ENCODE results near the gene DCAF12. TPM values are rescaled to one million over a fixed set of nuclear protein-coding genes. Genes with fewer than 3 reads are reported as not detected.

The DCAF12 gene
- total RNA-seq = 10 to 100 TPM; 51.1 to 56.7 TPM

DNA sequence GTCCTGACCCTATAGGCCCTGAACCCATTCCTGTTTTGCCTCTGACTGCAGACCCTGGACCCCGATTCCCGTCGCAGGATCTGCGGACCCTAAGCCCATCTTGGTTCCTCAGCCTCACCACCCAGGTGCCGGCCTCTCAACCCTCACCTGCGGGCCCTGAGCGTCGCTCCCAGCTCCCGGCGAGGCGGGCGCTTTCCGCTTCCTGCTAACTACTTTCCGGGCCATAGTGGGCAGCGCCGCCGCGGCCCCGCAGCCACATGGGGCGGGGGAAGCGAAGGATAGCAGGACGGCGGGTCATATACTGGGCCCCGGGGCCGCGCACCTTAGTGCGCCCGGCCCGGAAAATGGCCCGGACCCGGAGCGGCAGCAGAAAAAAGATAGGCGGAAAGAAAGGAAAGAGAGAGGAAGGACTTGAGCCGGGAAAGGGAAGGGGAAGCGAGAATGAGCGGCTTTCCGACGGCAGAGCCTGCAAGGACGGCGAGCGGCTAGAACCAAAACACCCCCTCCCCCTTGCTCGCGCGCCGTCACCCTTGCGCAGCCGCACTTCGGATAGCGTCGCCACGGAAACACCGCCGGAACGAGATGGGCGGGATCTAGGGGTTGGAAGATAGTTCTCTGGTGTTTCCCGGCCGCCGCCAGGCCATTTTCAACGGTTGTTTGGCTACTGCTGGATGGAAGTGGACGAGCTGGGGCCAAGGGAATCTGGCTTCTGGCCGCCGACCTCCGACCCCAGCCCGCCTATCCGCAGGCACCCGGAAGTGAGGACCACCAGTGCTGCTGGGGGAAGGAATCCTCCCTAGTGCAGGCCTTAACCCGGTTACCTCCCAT, at the start of gene DCAF12:
DCAF12 (minus strand) TSS at position 492 of the 828 bp plus-strand sequence; CDS start at position 225, 267 bp downstream.
- no peaks in the 10 kb centered on the region for H3K9me3 Mint-ChIP-seq (ENCODE audit: insufficient read depth)

DNA sequence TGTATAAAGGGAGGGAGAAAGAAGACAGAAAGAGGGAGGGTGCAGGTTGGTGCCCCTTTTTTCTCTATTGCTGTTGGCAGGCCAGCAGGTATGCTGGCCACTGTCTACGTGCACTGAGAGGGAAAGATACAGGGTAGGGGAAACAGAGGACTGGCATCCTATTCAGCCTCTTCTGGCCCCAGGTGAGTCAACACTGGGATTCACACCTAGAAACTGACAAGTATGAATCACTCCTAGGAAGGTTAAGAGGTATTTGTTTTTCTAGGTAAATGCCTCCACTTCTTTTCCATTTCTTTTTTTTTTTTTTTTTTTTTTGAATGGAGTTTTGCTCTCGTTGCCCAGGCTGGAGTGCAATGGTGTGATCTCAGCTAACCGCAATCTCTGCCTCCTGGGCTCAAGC, 49.6 kb upstream of the DCAF12 start:
- Mint-ChIP-seq H3K9me3 (ENCODE audit: insufficient read depth) (no peaks in the 10 kb centered on the region), H3K4me3 (no peak overlapping the region), H3K27me3 (ENCODE audit: low read depth) (no peaks in the 10 kb centered on the region), H3K27ac (no peak overlapping the region), H3K4me1 (ENCODE audit: low read depth) (peaks cover 25% of the 10 kb centered on the region), H3K36me3 (ENCODE audit: low read depth) (peaks cover 7% of the 10 kb centered on the region)
- POLR2A ChIA-PET = no interaction called here
- no peak for DNase-seq
- CTCF ChIA-PET = no interaction called here
- no peak for ATAC-seq

More for the DNA sequence above, at the start of gene DCAF12:
- ATAC-seq = peak; percentile 92
- Mint-ChIP-seq H3K27ac (peak within 1 kb of the TSS; percentile 96), H3K4me3 (peak within 1 kb of the TSS; percentile 99), H3K36me3 (ENCODE audit: low read depth) (peaks cover 42% of the 10 kb centered on the region), H3K27me3 (ENCODE audit: low read depth) (no peaks in the 10 kb centered on the region), H3K4me1 (ENCODE audit: low read depth) (peaks cover 41% of the 10 kb centered on the region)
- CTCF ChIA-PET = interaction anchor here (0.8 to 1.7 kb wide), 4 partner anchors 84 to 388 kb away, joined by 3 to 7 read pairs (median 3); no protein-coding TSS in a partner anchor
- peak; percentile 93 for DNase-seq
- POLR2A ChIA-PET = interaction anchor here (0.6 to 1.4 kb wide), 3 partner anchors 45 to 201 kb away, joined by 3 to 4 read pairs (median 4); partner anchors contain the start of gene UBAP1

- H3K4me3 Mint-ChIP-seq = peak overlapping the region; percentile 61
- H3K4me1 Mint-ChIP-seq (ENCODE audit: low read depth) = peaks cover 13% of the 10 kb centered on the region
- peak overlapping the region; percentile 73 for H3K27ac Mint-ChIP-seq
- no peaks in the 10 kb centered on the region for H3K27me3 Mint-ChIP-seq (ENCODE audit: low read depth)
- DNase-seq (peak; percentile 78), ATAC-seq (peak; percentile 94)
- ChIA-PET CTCF (interaction anchor here (0.6 kb wide), 2 partner anchors 47 to 82 kb away, joined by 3 to 4 read pairs; no protein-coding TSS in a partner anchor), POLR2A (interaction anchor here (0.8 kb wide), 1 partner anchor 11 kb away, joined by 4 read pairs; no protein-coding TSS in a partner anchor)
- H3K36me3 Mint-ChIP-seq (ENCODE audit: low read depth) = no peaks in the 10 kb centered on the region
- H3K9me3 Mint-ChIP-seq (ENCODE audit: insufficient read depth) = no peaks in the 10 kb centered on the region
These were observed 45.4 kb upstream of the DCAF12 start for GRCh38 chr9:34171753-34172535.

- ChIA-PET POLR2A (interaction anchor here (0.5 to 2.6 kb wide), 4 partner anchors 8 to 143 kb away, joined by 3 to 11 read pairs (median 4); partner anchors contain the start of gene UBAP1), CTCF (interaction anchor here (1.0 kb wide), 1 partner anchor 8 kb away, joined by 3 read pairs; the partner anchor contains the start of gene UBAP1)
- no peak overlapping the region for H3K27ac Mint-ChIP-seq
- no peaks in the 10 kb centered on the region for H3K36me3 Mint-ChIP-seq (ENCODE audit: low read depth)
- DNase-seq (no peak), ATAC-seq (no peak)
- no peaks in the 10 kb centered on the region for H3K9me3 Mint-ChIP-seq (ENCODE audit: insufficient read depth)
- H3K27me3 Mint-ChIP-seq (ENCODE audit: low read depth) = no peaks in the 10 kb centered on the region
- H3K4me1 Mint-ChIP-seq (ENCODE audit: low read depth) = peaks cover 11% of the 10 kb centered on the region
- H3K4me3 Mint-ChIP-seq = no peak overlapping the region
These were observed 43.9 kb upstream of the DCAF12 start for GRCh38 chr9:34170237-34170991.

GRCh38 chr9:34169125-34169524, 42.6 kb upstream of the DCAF12 start:
- H3K27ac Mint-ChIP-seq = no peak overlapping the region
- CTCF ChIA-PET = no interaction called here
- POLR2A ChIA-PET = interaction anchor here (0.6 to 2.6 kb wide), 2 partner anchors 9 to 149 kb away, joined by 3 to 11 read pairs; partner anchors contain the start of gene UBAP1

GRCh38 chr9:34163434-34163833, 36.9 kb upstream of the DCAF12 start:
- Mint-ChIP-seq H3K4me3 (no peak overlapping the region), H3K36me3 (ENCODE audit: low read depth) (no peaks in the 10 kb centered on the region), H3K4me1 (ENCODE audit: low read depth) (no peaks in the 10 kb centered on the region), H3K27me3 (ENCODE audit: low read depth) (no peaks in the 10 kb centered on the region), H3K9me3 (ENCODE audit: insufficient read depth) (no peaks in the 10 kb centered on the region), H3K27ac (no peak overlapping the region)
- ChIA-PET POLR2A (no interaction called here), CTCF (no interaction called here)
- ATAC-seq (no peak), DNase-seq (no peak)

More at GRCh38 chr9:34169125-34169524, 42.6 kb upstream of the DCAF12 start:
- ATAC-seq = no peak
- Mint-ChIP-seq H3K36me3 (ENCODE audit: low read depth) (no peaks in the 10 kb centered on the region), H3K9me3 (ENCODE audit: insufficient read depth) (no peaks in the 10 kb centered on the region), H3K4me3 (no peak overlapping the region), H3K27me3 (ENCODE audit: low read depth) (no peaks in the 10 kb centered on the region), H3K4me1 (ENCODE audit: low read depth) (peaks cover 11% of the 10 kb centered on the region)
- DNase-seq = no peak

GRCh38 chr9:34158362-34158869, 31.9 kb upstream of the DCAF12 start:
- no peak overlapping the region for H3K4me3 Mint-ChIP-seq
- H3K9me3 Mint-ChIP-seq (ENCODE audit: insufficient read depth) = no peaks in the 10 kb centered on the region
- H3K27ac Mint-ChIP-seq = no peak overlapping the region
- no peaks in the 10 kb centered on the region for H3K36me3 Mint-ChIP-seq (ENCODE audit: low read depth)
- ATAC-seq (no peak), DNase-seq (no peak)
- H3K27me3 Mint-ChIP-seq (ENCODE audit: low read depth) = peaks cover 4% of the 10 kb centered on the region
- POLR2A ChIA-PET = no interaction called here
- CTCF ChIA-PET = no interaction called here
- H3K4me1 Mint-ChIP-seq (ENCODE audit: low read depth) = no peaks in the 10 kb centered on the region

DNA sequence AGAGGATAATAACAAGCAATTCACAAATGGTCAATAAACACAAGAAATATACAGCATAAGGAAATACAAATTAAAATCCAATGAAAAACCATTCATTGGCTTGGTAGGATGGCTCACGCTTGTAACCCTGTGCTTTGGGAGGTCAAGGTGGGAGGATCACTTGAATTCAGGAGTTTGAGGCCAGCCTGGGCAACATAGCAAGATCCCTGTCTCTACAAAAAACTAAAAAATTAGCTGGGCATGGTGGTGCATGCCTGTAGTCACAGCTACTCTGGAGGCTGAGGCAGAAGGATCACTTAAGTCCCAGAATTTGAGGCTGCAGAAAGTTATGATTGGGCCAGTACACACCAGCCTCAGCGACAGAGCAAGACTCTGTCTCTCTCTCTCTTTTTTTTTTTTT, 31.4 kb upstream of the DCAF12 start:
- Mint-ChIP-seq H3K9me3 (ENCODE audit: insufficient read depth) (no peaks in the 10 kb centered on the region), H3K4me3 (no peak overlapping the region), H3K27me3 (ENCODE audit: low read depth) (peaks cover 7% of the 10 kb centered on the region), H3K4me1 (ENCODE audit: low read depth) (no peaks in the 10 kb centered on the region), H3K36me3 (ENCODE audit: low read depth) (no peaks in the 10 kb centered on the region), H3K27ac (no peak overlapping the region)
- ATAC-seq (no peak), DNase-seq (no peak)
- POLR2A ChIA-PET = no interaction called here
- CTCF ChIA-PET = no interaction called here

GRCh38 chr9:34157318-34157717, 30.8 kb upstream of the DCAF12 start:
- no peak overlapping the region for H3K27ac Mint-ChIP-seq
- DNase-seq = no peak
- H3K4me3 Mint-ChIP-seq = no peak overlapping the region
- POLR2A ChIA-PET = interaction anchor here (0.5 to 0.6 kb wide), 2 partner anchors 14 to 567 kb away, joined by 3 to 4 read pairs; no protein-coding TSS in a partner anchor
- H3K4me1 Mint-ChIP-seq (ENCODE audit: low read depth) = no peaks in the 10 kb centered on the region
- no peaks in the 10 kb centered on the region for H3K36me3 Mint-ChIP-seq (ENCODE audit: low read depth)
- no peak for ATAC-seq
- H3K27me3 Mint-ChIP-seq (ENCODE audit: low read depth) = peaks cover 7% of the 10 kb centered on the region
- CTCF ChIA-PET = no interaction called here
- H3K9me3 Mint-ChIP-seq (ENCODE audit: insufficient read depth) = no peaks in the 10 kb centered on the region

- Mint-ChIP-seq H3K9me3 (ENCODE audit: insufficient read depth) (no peaks in the 10 kb centered on the region), H3K27me3 (ENCODE audit: low read depth) (peaks cover 9% of the 10 kb centered on the region), H3K4me1 (ENCODE audit: low read depth) (no peaks in the 10 kb centered on the region), H3K4me3 (no peak overlapping the region), H3K36me3 (ENCODE audit: low read depth) (no peaks in the 10 kb centered on the region), H3K27ac (no peak overlapping the region)
- ChIA-PET POLR2A (no interaction called here), CTCF (interaction anchor here (1.0 kb wide), 1 partner anchor 25 kb away, joined by 3 read pairs; the partner anchor contains the start of gene UBAP1)
- ATAC-seq (no peak), DNase-seq (no peak)
These were observed 27.6 kb upstream of the DCAF12 start for GRCh38 chr9:34154057-34154456.

GRCh38 chr9:34151398-34151797, 24.9 kb upstream of the DCAF12 start:
- ChIA-PET CTCF (no interaction called here), POLR2A (no interaction called here)

More at GRCh38 chr9:34151398-34151797, 24.9 kb upstream of the DCAF12 start:
- no peak for DNase-seq
- Mint-ChIP-seq H3K36me3 (ENCODE audit: low read depth) (no peaks in the 10 kb centered on the region), H3K27me3 (ENCODE audit: low read depth) (peaks cover 9% of the 10 kb centered on the region), H3K9me3 (ENCODE audit: insufficient read depth) (no peaks in the 10 kb centered on the region), H3K4me3 (no peak overlapping the region), H3K4me1 (ENCODE audit: low read depth) (no peaks in the 10 kb centered on the region), H3K27ac (no peak overlapping the region)
- ATAC-seq = no peak
